NCI-H1436 treated with DMSO at 0.1 percent for 48 hours (cell line): ENCODE data around the gene TANK.
"Not testable (repeated sequence)": the region's sequence is repeated elsewhere in the genome, so short reads cannot be mapped to it uniquely, and the experiment has no call there.

Experiments used
- DNase-seq: peaks from one replicate; lab custom pipeline; 2025; lab: John Stamatoyannopoulos, UW

Gene TANK

GRCh38 chr2:161160226-161161073, at the start of gene TANK:
TANK (plus strand) TSS chr2:161160428; CDS start chr2:161179663, 19,235 bp downstream.
- DNase-seq = peak; percentile 70

- DNase-seq = no peak
Measured at GRCh38 chr2:161111531-161111930, 48.7 kb upstream of the TANK start.

- peak; percentile 74 for DNase-seq
Measured at GRCh38 chr2:161112908-161113307, 47.3 kb upstream of the TANK start.

- DNase-seq = no peak
Measured at GRCh38 chr2:161113693-161114575, 46.3 kb upstream of the TANK start.

- DNase-seq = no peak
Measured at GRCh38 chr2:161115205-161115604, 45.0 kb upstream of the TANK start.

GRCh38 chr2:161115605-161116380, 44.4 kb upstream of the TANK start:
- DNase-seq = no peak

GRCh38 chr2:161116509-161116908, 43.7 kb upstream of the TANK start:
- DNase-seq = no peak

GRCh38 chr2:161117506-161117905, 42.7 kb upstream of the TANK start:
- DNase-seq = no peak

- no peak for DNase-seq
Measured at GRCh38 chr2:161118722-161119121, 41.5 kb upstream of the TANK start.

- DNase-seq = no peak
Measured at GRCh38 chr2:161119483-161119882, 40.7 kb upstream of the TANK start.

- no peak for DNase-seq
Measured at GRCh38 chr2:161120775-161121174, 39.5 kb upstream of the TANK start.

- no peak for DNase-seq
Measured at GRCh38 chr2:161121622-161122021, 38.6 kb upstream of the TANK start.

- DNase-seq = peak; percentile 17
Measured at GRCh38 chr2:161122772-161123530, 37.3 kb upstream of the TANK start.

- DNase-seq = no peak
Measured at GRCh38 chr2:161123531-161124030, 36.6 kb upstream of the TANK start.

- no peak for DNase-seq
Measured at GRCh38 chr2:161124201-161124600, 36.0 kb upstream of the TANK start.

GRCh38 chr2:161128885-161129284, 31.3 kb upstream of the TANK start:
- DNase-seq = no peak

GRCh38 chr2:161130354-161130753, 29.9 kb upstream of the TANK start:
- no peak for DNase-seq

- no peak for DNase-seq
Measured at GRCh38 chr2:161131074-161131680, 29.1 kb upstream of the TANK start.

GRCh38 chr2:161131804-161132203, 28.4 kb upstream of the TANK start:
- no peak for DNase-seq

GRCh38 chr2:161132384-161132783, 27.8 kb upstream of the TANK start:
- DNase-seq = not testable (repeated sequence)

GRCh38 chr2:161133366-161133765, 26.9 kb upstream of the TANK start:
- no peak for DNase-seq
